ENCODE measurements around the gene TMEM208. TPM values are rescaled to one million over a fixed set of nuclear protein-coding genes. Genes with fewer than 3 reads are reported as not detected.

The TMEM208 gene
- total and polyA plus RNA-seq, 2 of the 8 experiments (the other 6 are each of a cell fraction or from before 2014, with no cell fraction given) = 37.7 to 100.0 TPM

GRCh38 chr16:67190041-67190440 lies 36.9 kb upstream of the TMEM208 start, which contains the start of gene EXOC3L1 (continued):
- TF ChIP-seq ASH2L (IDR thresholded peaks at IDR 0.05; ENCODE audit: low read length) (no peak), SP1 (IDR thresholded peaks at IDR 0.05; ENCODE audit: low read depth, low read length) (no peak), PHF8 (conservative IDR thresholded peaks at IDR 0.05; ENCODE audit: low read depth, low read length) (no peak), HDAC6 (IDR thresholded peaks at IDR 0.05; ENCODE audit: low read depth, low read length) (no peak)
